CD4-positive, alpha-beta T cell (primary cell): ENCODE measurements around the gene ZBTB20. TPM values are rescaled to one million over a fixed set of nuclear protein-coding genes. Genes with fewer than 3 reads are reported as not detected.

Experiments
- ATAC-seq: fragments of 200-7000 bp; cut with Tn5 transposase; one replicate; pipeline ENCODE4 v1.10.0; 2022; ENCODE audit warnings: mild to moderate bottlenecking; ENCODE audit not compliant: poor library complexity
- CTCF ChIA-PET: fragments of 350-600 bp; sonication (Branson Sonifier 250); formaldehyde crosslinking; loops from one replicate; lab custom pipeline; 2021; ENCODE audit warnings: antibody characterized with exemption, inconsistent platforms; lab: Charles Lee
- POLR2A ChIA-PET: fragments of 350-600 bp; sonication (Branson Sonifier 250); formaldehyde crosslinking; loops from one replicate; lab custom pipeline; 2021; ENCODE audit warnings: antibody characterized with exemption, inconsistent platforms; lab: Charles Lee
- DNase-seq, 14 experiments: peaks; one replicate each; pipeline ENCODE4 v3.0.0-alpha.2; 2013 to 2020; ENCODE audit warnings: mixed read lengths in 2 of 14
- H3K27ac ChIP-seq, 2 donors: one replicate each; pipeline versions ENCODE4 v1.5.1 to v1.7.0; 2013; ENCODE audit warnings: low read length in 2 of 2, low read depth in 1 of 2, mild to moderate bottlenecking in 1 of 2
- H3K27me3 ChIP-seq, 2 experiments: 1 replicate in 1 of 2; 2 replicates in 1 of 2; pipeline versions ENCODE4 v1.6.1 to v1.7.0; 2013; ENCODE audit warnings: low read length in 2 of 2, control low read depth in 1 of 2, mild to moderate bottlenecking in 1 of 2, moderate library complexity in 1 of 2; ENCODE audit not compliant: insufficient read depth in 2 of 2, control insufficient read depth in 1 of 2
- H3K36me3 ChIP-seq: one replicate; pipeline ENCODE4 v1.6.1; 2013; ENCODE audit warnings: low read length, control low read depth; ENCODE audit not compliant: insufficient read depth
- H3K4me1 ChIP-seq: one replicate; pipeline ENCODE4 v1.6.1; 2013; ENCODE audit warnings: low read length, control low read depth; ENCODE audit not compliant: insufficient read depth
- H3K4me3 ChIP-seq: one replicate; pipeline ENCODE4 v1.5.1; 2013; ENCODE audit warnings: mild to moderate bottlenecking, low read length, moderate library complexity
- H3K9me3 ChIP-seq, 2 experiments: 1 replicate in 1 of 2; 2 replicates in 1 of 2; pipeline versions ENCODE4 v1.6.1 to v1.7.0; 2013; ENCODE audit warnings: low read length in 2 of 2, mild to moderate bottlenecking in 2 of 2, control low read depth in 1 of 2, moderate library complexity in 1 of 2; ENCODE audit not compliant: control insufficient read depth in 1 of 2, insufficient read depth in 1 of 2
- H3K27ac Mint-ChIP-seq: one replicate; pipeline ENCODE4 v1.8.0; 2020; ENCODE audit warnings: mixed read lengths
- H3K27me3 Mint-ChIP-seq: one replicate; pipeline ENCODE4 v1.8.0; 2021; ENCODE audit warnings: mixed read lengths
- H3K36me3 Mint-ChIP-seq: one replicate; pipeline ENCODE4 v1.8.0; 2021; ENCODE audit warnings: low read depth, mixed read lengths
- H3K4me1 Mint-ChIP-seq: one replicate; pipeline ENCODE4 v1.8.0; 2021; ENCODE audit warnings: low read depth, mixed read lengths
- H3K4me3 Mint-ChIP-seq: one replicate; pipeline ENCODE4 v1.8.0; 2020; ENCODE audit warnings: mild to moderate bottlenecking, mixed read lengths
- H3K9me3 Mint-ChIP-seq: one replicate; pipeline ENCODE4 v1.8.0; 2020; ENCODE audit warnings: mixed read lengths
- CTCF ChIP-seq: fragments of 200-600 bp; IDR thresholded peaks from one replicate; pipeline ENCODE4 v1.8.0; 2022; ENCODE audit warnings: antibody characterized with exemption, mild to moderate bottlenecking
- intact Hi-C, 2 experiments: fragments of 100-400 bp; cut with DNase I in 1 of 2; cut with micrococcal nuclease in 1 of 2; formaldehyde crosslinking; loops; one replicate each; pipeline versions ENCODE4 v1.15.1 to v1.9.0; 2023 to 2025; cut with DNase I, micrococcal nuclease
- microRNA-seq: library from miRNA; unstranded; fragments of <30 nt; microRNA quantifications from one replicate; pipeline ENCODE4 v1.2.0, GENCODE V29; 2021; ENCODE audit warnings: borderline microRNAs expressed, borderline replicate concordance
- total RNA-seq, 174 experiments: library from RNA in 2 of 174; stranded (reverse) in 2 of 174; gene quantifications; one replicate each; pipeline ENCODE4 v1.2.3 and lab custom pipeline; 2021 to 2026

Gene ZBTB20
- total RNA-seq, 2 experiments from 2014 or later = 41.6 to 47.4 TPM

- Histone ChIP-seq H3K27me3 (no peaks in the 10 kb centered on the region), H3K36me3 (no peaks in the 10 kb centered on the region), H3K4me3 (peak overlapping the region; percentile 25), H3K9me3 (no peaks in the 10 kb centered on the region), H3K4me1 (peaks cover 17% of the 10 kb centered on the region), H3K27ac (peak overlapping the region in 1 of 2 donors; percentile 63)
- ATAC-seq = no peak
- TF ChIP-seq CTCF = no peak
- peaks cover 4% of the 10 kb centered on the region for H3K9me3 Mint-ChIP-seq
- peaks cover 23% of the 10 kb centered on the region for H3K4me1 Mint-ChIP-seq
- ChIA-PET CTCF (interaction anchor here (1.2 to 1.4 kb wide), 3 partner anchors 13 to 132 kb away, joined by 3 to 7 read pairs (median 5); no protein-coding TSS in a partner anchor), POLR2A (interaction anchor here (1.5 to 2.1 kb wide), 4 partner anchors 12 to 73 kb away, joined by 3 to 14 read pairs (median 7); no protein-coding TSS in a partner anchor)
- intact Hi-C loops = no loop called here
- H3K36me3 Mint-ChIP-seq = no peaks in the 10 kb centered on the region
- peak overlapping the region; percentile 69 for H3K4me3 Mint-ChIP-seq
- H3K27ac Mint-ChIP-seq = peak overlapping the region; percentile 85
- no peaks in the 10 kb centered on the region for H3K27me3 Mint-ChIP-seq
- peak in 1 of 14 experiments; percentile 53 for DNase-seq
These were observed 860.8 kb downstream of the ZBTB20 start for GRCh38 chr3:114286266-114286665.

- H3K27me3 Mint-ChIP-seq = no peaks in the 10 kb centered on the region
- peak in 3 of 14 experiments; percentile 24 to 50 (median 45) for DNase-seq
- H3K4me1 Mint-ChIP-seq = peaks cover 18% of the 10 kb centered on the region
- Histone ChIP-seq H3K27me3 (no peaks in the 10 kb centered on the region), H3K4me3 (peak overlapping the region; percentile 25), H3K9me3 (no peaks in the 10 kb centered on the region), H3K27ac (peak overlapping the region in 1 of 2 donors; percentile 63), H3K4me1 (peaks cover 12% of the 10 kb centered on the region), H3K36me3 (no peaks in the 10 kb centered on the region)
- ChIA-PET CTCF (interaction anchor here (1.2 to 1.4 kb wide), 3 partner anchors 13 to 133 kb away, joined by 3 to 7 read pairs (median 5); no protein-coding TSS in a partner anchor), POLR2A (interaction anchor here (1.0 to 2.1 kb wide), 6 partner anchors 11 to 72 kb away, joined by 3 to 14 read pairs (median 6); no protein-coding TSS in a partner anchor)
- TF ChIP-seq CTCF = no peak
- intact Hi-C loops = no loop called here
- H3K36me3 Mint-ChIP-seq = no peaks in the 10 kb centered on the region
- peak; percentile 54 for ATAC-seq
- peak overlapping the region; percentile 85 for H3K27ac Mint-ChIP-seq
- peak overlapping the region; percentile 69 for H3K4me3 Mint-ChIP-seq
- peaks cover 4% of the 10 kb centered on the region for H3K9me3 Mint-ChIP-seq
These were observed 861.3 kb downstream of the ZBTB20 start for GRCh38 chr3:114285648-114286230.

GRCh38 chr3:114284644-114285043 lies 862.4 kb downstream of the ZBTB20 start:
- ChIA-PET POLR2A (interaction anchor here (1.0 to 2.1 kb wide), 6 partner anchors 12 to 71 kb away, joined by 3 to 14 read pairs (median 6); no protein-coding TSS in a partner anchor), CTCF (no interaction called here)
- Histone ChIP-seq H3K36me3 (no peaks in the 10 kb centered on the region), H3K4me3 (no peak overlapping the region), H3K9me3 (no peaks in the 10 kb centered on the region), H3K27me3 (no peaks in the 10 kb centered on the region), H3K27ac (no peak overlapping the region), H3K4me1 (peaks cover 5% of the 10 kb centered on the region)
- DNase-seq = no peak
- no peak for TF ChIP-seq CTCF
- ATAC-seq = no peak
- Mint-ChIP-seq H3K27ac (no peak overlapping the region), H3K4me3 (no peak overlapping the region), H3K36me3 (no peaks in the 10 kb centered on the region), H3K9me3 (peaks cover 4% of the 10 kb centered on the region), H3K4me1 (peaks cover 17% of the 10 kb centered on the region), H3K27me3 (no peaks in the 10 kb centered on the region)
- intact Hi-C loops = no loop called here

Small RNA genes within 50 kb of the gene (microRNA-seq; reads per million reads assigned to microRNA genes)
- gene MIR4796 = 2.8 reads per million, percentile 14 among the genes with 10 or more reads in this experiment
